Transverse colon (tissue), 4 donors: ENCODE results near the gene GAPVD1. TPM values are rescaled to one million over a fixed set of nuclear protein-coding genes. Genes with fewer than 3 reads are reported as not detected.

Experiments used
- DNase-seq: peaks from one replicate; pipeline ENCODE4 v3.0.0-alpha.2; 2019
- H3K27ac ChIP-seq, 4 donors: fragments of 200-600 bp; sonication (generic); 2 replicates each; pipeline ENCODE4 v1.5.1; 2016 to 2018; ENCODE audit warnings: inconsistent platforms in 4 of 4
- H3K27me3 ChIP-seq: fragments of 200-600 bp; sonication (generic); 2 replicates; pipeline ENCODE4 v1.5.1; 2017; ENCODE audit warnings: inconsistent platforms
- H3K36me3 ChIP-seq, 4 donors: fragments of 200-600 bp; sonication (generic); 2 replicates each; pipeline ENCODE4 v1.5.1; 2017 to 2019; ENCODE audit warnings: inconsistent platforms in 4 of 4
- H3K4me1 ChIP-seq, 4 donors: fragments of 200-600 bp; sonication (generic); 2 replicates each; pipeline ENCODE4 v1.5.1; 2017 to 2020; ENCODE audit warnings: inconsistent platforms in 4 of 4
- H3K4me3 ChIP-seq, 4 donors: fragments of 200-600 bp; sonication (generic); 1 replicate in 1 of 4; 2 replicates in 3 of 4; pipeline versions ENCODE4 v1.5.1 to v1.6.1; 2017 to 2019; ENCODE audit warnings: inconsistent platforms in 4 of 4
- H3K9me3 ChIP-seq, 2 donors: fragments of 200-600 bp; sonication (generic); 2 replicates each; pipeline ENCODE4 v1.5.1; 2017 to 2019; ENCODE audit warnings: inconsistent platforms in 2 of 2
- CTCF ChIP-seq, 5 experiments: fragments of 200-600 bp in 3 of 5; fragments of 450-650 bp in 2 of 5; sonication (generic) in 3 of 5; IDR thresholded peaks; 1 replicate in 2 of 5; 2 replicates in 3 of 5; pipeline ENCODE4 v1.5.1; 2016 to 2017; ENCODE audit warnings: antibody characterized with exemption in 5 of 5, inconsistent platforms in 3 of 5, mild to moderate bottlenecking in 2 of 5, moderate library complexity in 1 of 5
- EP300 ChIP-seq: sonication (generic); formaldehyde crosslinking; IDR thresholded peaks from one replicate; pipeline ENCODE4 v1.6.1; 2017; ENCODE audit warnings: antibody characterized with exemption, low read depth
- POLR2A ChIP-seq: fragments of 450-650 bp; IDR thresholded peaks from one replicate; pipeline ENCODE4 v1.6.1; 2016; ENCODE audit warnings: antibody characterized with exemption, mild to moderate bottlenecking, moderate library complexity
- POLR2AphosphoS5 ChIP-seq, 3 donors: sonication (generic); formaldehyde crosslinking; IDR thresholded peaks; one replicate each; pipeline ENCODE4 v1.6.1; 2016; ENCODE audit warnings: antibody characterized with exemption in 3 of 3
- WGBS, 2 donors: methylation state at CpG; one replicate each; pipeline ENCODE4 v1.1.5; 2018; ENCODE audit warnings: low coverage in 1 of 2; 5-methylcytosine and 5-hydroxymethylcytosine counted together
- in situ Hi-C, 4 donors: fragments of 200-750 bp; cut with MboI; loops; one replicate each; pipeline versions ENCODE4 v1.15.0 to v1.15.1; 2017; ENCODE audit warnings: low sequenced_read_pairs in 3 of 4, low pct_ligation_motif_present in 1 of 4, low pct_unique_long_range_greater_than_20kb in 1 of 4
- intact Hi-C: fragments of 100-400 bp; cut with DNase I; formaldehyde crosslinking; loops from one replicate; pipeline ENCODE4 v1.15.1; 2023; ENCODE audit warnings: low total_unique reads
- total RNA-seq, 4 donors: library from RNA; depleted of rRNA; stranded (reverse); fragments of >200 nt; gene quantifications; one replicate each; pipeline ENCODE4 v1.1.0, GENCODE V29; 2016

GAPVD1 gene
- total RNA-seq, 4 donors from 2014 or later, result 27.7 to 80.4 (median 48.4) TPM

- peak overlapping the region in 3 of 4 donors; percentile 36 to 62 (median 61) for H3K4me3 ChIP-seq
- H3K27ac ChIP-seq, result no peak overlapping the region
- TF ChIP-seq CTCF (IDR thresholded peaks at IDR 0.05), result no peak
- WGBS, 2 donors, result 34% methylated on average over 14 of the region's 17 CpGs; no CpG with 5 or more reads in 1 of the 2 donors
- no peaks in the 10 kb centered on the region for H3K9me3 ChIP-seq
- intact Hi-C loops, result loop anchor here (5.0 to 10.0 kb wide), 4 partner anchors 155 to 990 kb away; no protein-coding TSS in a partner anchor
- peaks cover 3 to 15% (median 9%) of the 10 kb centered on the region in 4 donors for H3K4me1 ChIP-seq
- in situ Hi-C loops, result loop anchor here (10.0 to 25.0 kb wide), 5 partner anchors 230 to 980 kb away; no protein-coding TSS in a partner anchor
- no peak for DNase-seq
- H3K27me3 ChIP-seq, result peaks cover 14% of the 10 kb centered on the region
- H3K36me3 ChIP-seq, result no peaks in the 10 kb centered on the region
Measured at GRCh38 chr9:125407432-125407973, 145.9 kb downstream of the GAPVD1 start.

DNA sequence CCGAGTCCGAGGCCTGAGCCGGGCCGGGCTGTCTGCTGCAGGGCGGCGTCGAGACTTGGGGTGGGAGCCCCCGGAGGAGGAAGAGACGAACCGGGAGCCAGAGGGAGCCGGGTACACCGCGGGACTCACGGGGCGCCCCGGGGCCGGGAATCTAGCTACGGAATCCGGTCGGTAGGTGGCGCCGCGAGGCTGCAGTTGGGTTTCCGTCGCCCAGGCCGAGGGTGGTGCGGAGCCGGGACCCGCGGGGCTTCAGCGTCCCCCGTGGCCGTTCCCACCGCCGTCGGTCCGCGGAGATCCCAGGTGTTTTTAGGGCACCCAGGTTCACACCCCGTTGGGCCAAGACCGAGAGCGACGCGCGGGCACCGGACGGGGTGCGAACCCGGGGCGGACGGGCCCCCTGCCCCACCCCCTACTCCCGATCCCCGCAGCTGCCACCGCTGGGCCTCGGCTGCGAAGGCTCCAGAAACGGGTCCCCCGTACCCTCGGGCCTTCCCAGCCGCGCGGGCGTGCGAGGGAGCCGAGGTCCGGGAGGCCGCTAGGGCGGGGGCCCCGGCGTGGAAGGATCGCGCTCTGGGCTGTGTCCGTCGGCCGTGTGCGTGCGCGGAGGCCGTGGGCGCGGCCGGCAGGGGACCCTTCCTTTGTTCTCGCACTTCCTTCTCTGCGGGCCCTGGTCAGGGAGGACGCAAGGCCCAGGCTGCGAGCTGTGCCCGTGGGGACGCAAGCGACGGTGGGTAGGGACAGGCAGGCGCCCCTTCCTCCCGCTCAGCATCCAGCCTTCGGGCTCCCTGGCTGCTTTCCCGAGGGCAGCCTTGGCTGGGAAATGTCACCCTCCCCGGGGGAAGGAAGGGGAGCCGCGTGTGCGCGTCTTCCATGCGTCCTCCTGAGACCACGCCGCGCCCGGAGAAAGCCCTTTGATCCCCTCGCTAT is 146.6 kb downstream of the GAPVD1 start:
- intact Hi-C loops (loop anchor here (5.0 to 10.0 kb wide), 4 partner anchors 154 to 989 kb away; no protein-coding TSS in a partner anchor), in situ Hi-C loops (loop anchor here (10.0 to 25.0 kb wide), 5 partner anchors 229 to 979 kb away; no protein-coding TSS in a partner anchor)
- TF ChIP-seq CTCF (IDR thresholded peaks at IDR 0.05), result peak; percentile 82 to 91 (median 82)
- no peak for TF ChIP-seq POLR2A
- peak overlapping the region; percentile 39 to 67 (median 58) for H3K27ac ChIP-seq
- WGBS, 2 donors, result 7 to 50% methylated on average over 4 to 46 of the region's 104 CpGs
- peaks cover 14% of the 10 kb centered on the region for H3K27me3 ChIP-seq
- peak overlapping the region; percentile 36 to 62 (median 57) for H3K4me3 ChIP-seq
- no peaks in the 10 kb centered on the region for H3K36me3 ChIP-seq
- H3K4me1 ChIP-seq, result peaks cover 3 to 15% (median 9%) of the 10 kb centered on the region in 4 donors
- no peaks in the 10 kb centered on the region for H3K9me3 ChIP-seq
- peak; percentile 76 for DNase-seq

DNA sequence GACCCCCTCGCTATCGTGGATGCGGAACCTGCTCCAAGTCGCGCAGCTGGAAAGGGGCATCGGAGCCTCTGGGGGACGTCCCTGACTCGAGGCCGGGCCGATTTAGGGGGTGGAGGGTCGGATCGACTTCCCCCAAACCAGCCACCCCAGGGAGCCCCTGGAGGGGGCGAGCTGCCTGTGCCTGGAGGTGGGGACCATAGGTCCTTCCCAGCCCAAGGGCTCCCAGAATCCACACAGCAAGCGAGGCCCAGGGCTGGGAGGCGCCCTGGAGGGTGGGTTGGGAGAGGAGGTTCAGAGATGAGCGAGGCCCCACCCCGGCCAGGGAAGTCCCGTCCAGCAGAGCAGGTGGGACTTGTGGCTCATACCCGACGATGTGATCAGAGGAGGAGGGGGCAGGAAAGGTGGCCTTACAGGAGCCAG is 147.6 kb downstream of the GAPVD1 start:
- Histone ChIP-seq H3K4me1 (peaks cover 3 to 15% (median 9%) of the 10 kb centered on the region in 4 donors), H3K27me3 (peaks cover 14% of the 10 kb centered on the region), H3K27ac (no peak overlapping the region), H3K36me3 (no peaks in the 10 kb centered on the region), H3K4me3 (no peak overlapping the region), H3K9me3 (no peaks in the 10 kb centered on the region)
- no peak for TF ChIP-seq CTCF (IDR thresholded peaks at IDR 0.05)
- no peak for TF ChIP-seq POLR2AphosphoS5 (IDR thresholded peaks at IDR 0.05)
- TF ChIP-seq EP300, result no peak
- TF ChIP-seq POLR2A, result no peak
- no peak for DNase-seq
- 81% methylated on average over 20 of the region's 20 CpGs; no CpG with 5 or more reads in 1 of the 2 donors for WGBS, 2 donors
- intact Hi-C loops, result loop anchor here (5.0 to 10.0 kb wide), 4 partner anchors 153 to 988 kb away; no protein-coding TSS in a partner anchor
- in situ Hi-C loops, result loop anchor here (10.0 to 25.0 kb wide), 5 partner anchors 228 to 978 kb away; no protein-coding TSS in a partner anchor
